NK-92 (cell line): ENCODE results near the gene CNIH2.
"Not testable (repeated sequence)": the region's sequence is repeated elsewhere in the genome, so short reads cannot be mapped to it uniquely, and the experiment has no call there.

Source experiments
- DNase-seq: peaks from one replicate; lab custom pipeline; 2025; ENCODE audit not compliant: unreplicated experiment; lab: John Stamatoyannopoulos, UW

CNIH2 gene

GRCh38 chr11:66313321-66314185 lies 35.6 kb downstream of the CNIH2 start:
- no peak for DNase-seq

GRCh38 chr11:66314186-66314501 lies 36.2 kb downstream of the CNIH2 start:
- no peak for DNase-seq

- DNase-seq = no peak
Measured at GRCh38 chr11:66314561-66315497, 36.9 kb downstream of the CNIH2 start.

- DNase-seq = no peak
Measured at GRCh38 chr11:66315498-66315885, 37.5 kb downstream of the CNIH2 start.

- DNase-seq = no peak
Measured at GRCh38 chr11:66315921-66316811, 38.2 kb downstream of the CNIH2 start.

GRCh38 chr11:66316849-66317251 lies 38.9 kb downstream of the CNIH2 start, which contains the start of gene CD248:
CD248 (minus strand) TSS chr11:66317044; CDS start chr11:66317027, 17 bp downstream.
- no peak for DNase-seq

GRCh38 chr11:66317322-66317722 lies 39.3 kb downstream of the CNIH2 start:
- no peak for DNase-seq

GRCh38 chr11:66317723-66318599 lies 40.0 kb downstream of the CNIH2 start:
- DNase-seq = peak; percentile 60

GRCh38 chr11:66318600-66318970 lies 40.6 kb downstream of the CNIH2 start:
- DNase-seq = no peak

- not testable (repeated sequence) for DNase-seq
Measured at GRCh38 chr11:66320289-66320688, 42.3 kb downstream of the CNIH2 start.

GRCh38 chr11:66320748-66321147 lies 42.8 kb downstream of the CNIH2 start:
- not testable (repeated sequence) for DNase-seq

- DNase-seq = no peak
Measured at GRCh38 chr11:66321606-66322005, 43.6 kb downstream of the CNIH2 start.

- DNase-seq = no peak
Measured at GRCh38 chr11:66322732-66323427, 44.9 kb downstream of the CNIH2 start.

- no peak for DNase-seq
Measured at GRCh38 chr11:66323684-66324083, 45.7 kb downstream of the CNIH2 start.

GRCh38 chr11:66324664-66325063 lies 46.7 kb downstream of the CNIH2 start:
- no peak for DNase-seq

GRCh38 chr11:66325263-66325671 lies 47.3 kb downstream of the CNIH2 start:
- DNase-seq = no peak

GRCh38 chr11:66326261-66327111 lies 48.5 kb downstream of the CNIH2 start:
- DNase-seq = no peak
